HG03354 (cell line): Measurements from ENCODE around the gene MSMO1.
A peak's percentile ranks its signal among the peaks of the same experiment; 100 is the strongest.

Experiments
- ATAC-seq: cut with Tn5 transposase; IDR thresholded peaks from one replicate; pipeline ENCODE4 v1.9.1; 2021; ENCODE audit warnings: mild to moderate bottlenecking; ENCODE audit not compliant: unreplicated experiment, poor library complexity, severe bottlenecking

The MSMO1 gene

DNA sequence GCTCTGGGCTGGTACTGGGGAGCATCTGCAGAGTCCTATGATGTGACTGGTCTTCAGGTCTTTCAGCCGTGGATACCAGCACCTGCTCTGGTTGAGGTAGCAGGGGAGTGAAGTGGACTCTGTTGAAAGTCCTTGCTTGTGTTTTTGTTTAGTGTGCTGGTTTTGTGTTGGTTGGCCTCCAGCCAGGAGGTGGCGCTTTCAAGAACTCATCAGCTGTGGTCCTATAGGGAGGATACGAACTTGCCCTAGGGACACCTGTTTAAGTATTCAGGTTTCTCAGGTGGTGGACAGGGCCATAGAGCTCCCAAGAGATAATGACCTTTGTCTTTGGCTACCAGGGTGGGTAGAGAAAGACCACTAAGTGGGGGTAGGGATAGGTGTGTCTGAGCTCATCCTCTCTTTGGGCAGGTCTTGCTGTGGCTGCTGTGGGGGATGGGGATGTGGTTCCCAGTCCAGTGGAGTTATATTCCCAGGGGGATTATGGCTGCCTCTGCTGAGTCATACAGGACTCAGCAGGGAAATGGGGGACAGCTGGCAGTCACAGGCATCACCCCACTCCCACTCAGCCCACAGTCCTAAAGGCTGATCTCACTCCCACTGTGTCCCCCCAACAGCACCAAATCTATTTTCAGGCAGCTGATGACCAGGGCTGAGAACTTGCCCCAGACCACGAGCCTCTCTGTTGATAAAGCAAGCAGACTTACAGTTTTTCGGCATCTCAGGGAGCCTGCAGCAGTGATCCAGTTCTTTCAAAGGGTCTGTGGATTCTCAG is 24.1 kb downstream of the MSMO1 start:
- ATAC-seq = no peak

DNA sequence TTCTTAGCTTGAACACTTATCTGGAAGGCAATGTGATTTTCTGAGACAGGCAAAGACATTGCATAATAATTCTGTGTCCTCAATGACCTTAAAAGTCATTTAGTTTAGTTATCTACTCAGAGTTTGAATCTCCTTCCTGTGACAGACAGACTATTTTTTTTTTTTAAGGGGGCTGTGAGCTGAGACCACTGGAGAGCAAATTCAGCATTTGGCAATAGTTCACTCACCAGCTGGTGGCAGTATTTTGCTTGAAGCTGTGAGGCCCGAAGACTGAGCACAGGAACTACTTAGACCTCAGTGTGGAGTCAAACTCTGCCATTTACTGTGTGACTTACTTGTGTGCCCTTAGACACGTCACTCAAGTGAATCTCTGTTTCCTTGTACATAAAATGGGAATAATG is 28.4 kb downstream of the MSMO1 start:
- ATAC-seq = peak; percentile 67

DNA sequence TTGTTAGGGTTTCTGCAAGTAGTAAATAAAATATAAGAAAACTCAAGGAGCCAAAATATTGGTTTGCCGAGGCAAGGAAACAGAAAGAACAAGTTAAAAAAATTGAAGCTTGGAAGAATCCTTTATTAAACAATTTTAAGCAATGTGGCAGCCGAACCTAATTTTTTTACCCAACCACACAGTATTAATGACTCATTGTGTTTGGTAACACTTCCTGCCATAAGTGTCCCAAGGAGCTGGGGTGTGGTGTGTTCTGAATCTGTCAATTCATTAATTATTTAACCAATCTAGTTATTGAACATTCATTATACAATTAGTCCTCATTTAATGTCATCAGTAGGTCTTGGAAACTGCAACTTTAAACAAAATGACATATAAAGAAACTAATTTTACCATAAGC is 32.0 kb downstream of the MSMO1 start:
- peak; percentile 62 for ATAC-seq

DNA sequence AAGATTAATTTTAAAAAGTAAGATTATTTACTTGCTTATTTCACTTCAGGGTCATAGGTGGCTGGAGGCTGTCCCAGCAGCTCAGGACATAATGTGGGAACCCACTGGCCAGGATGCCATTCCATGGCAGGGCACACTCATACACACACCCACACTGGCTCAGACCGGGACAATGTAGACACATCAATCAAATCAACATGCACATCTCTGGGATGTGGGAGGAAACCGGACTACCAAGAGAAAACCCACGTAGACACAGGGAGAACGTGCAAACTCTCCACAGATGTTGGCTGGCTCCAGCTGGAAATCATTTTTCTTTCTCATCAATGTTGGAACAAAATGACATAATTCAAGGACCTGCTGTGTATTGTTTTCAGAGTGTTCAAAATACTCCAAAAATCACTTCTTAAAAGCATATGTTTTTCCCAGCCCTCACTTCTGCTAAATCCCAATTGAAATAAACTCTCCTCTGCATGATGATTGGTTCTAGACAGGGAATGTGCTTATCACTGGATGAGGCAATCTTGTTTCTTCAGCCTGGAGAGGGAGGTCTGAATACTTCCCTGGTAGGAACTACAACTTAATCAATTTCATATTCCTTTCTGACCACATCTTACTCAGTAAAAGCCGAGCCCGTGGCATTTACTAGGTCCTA is 32.7 kb downstream of the MSMO1 start:
- ATAC-seq = no peak

DNA sequence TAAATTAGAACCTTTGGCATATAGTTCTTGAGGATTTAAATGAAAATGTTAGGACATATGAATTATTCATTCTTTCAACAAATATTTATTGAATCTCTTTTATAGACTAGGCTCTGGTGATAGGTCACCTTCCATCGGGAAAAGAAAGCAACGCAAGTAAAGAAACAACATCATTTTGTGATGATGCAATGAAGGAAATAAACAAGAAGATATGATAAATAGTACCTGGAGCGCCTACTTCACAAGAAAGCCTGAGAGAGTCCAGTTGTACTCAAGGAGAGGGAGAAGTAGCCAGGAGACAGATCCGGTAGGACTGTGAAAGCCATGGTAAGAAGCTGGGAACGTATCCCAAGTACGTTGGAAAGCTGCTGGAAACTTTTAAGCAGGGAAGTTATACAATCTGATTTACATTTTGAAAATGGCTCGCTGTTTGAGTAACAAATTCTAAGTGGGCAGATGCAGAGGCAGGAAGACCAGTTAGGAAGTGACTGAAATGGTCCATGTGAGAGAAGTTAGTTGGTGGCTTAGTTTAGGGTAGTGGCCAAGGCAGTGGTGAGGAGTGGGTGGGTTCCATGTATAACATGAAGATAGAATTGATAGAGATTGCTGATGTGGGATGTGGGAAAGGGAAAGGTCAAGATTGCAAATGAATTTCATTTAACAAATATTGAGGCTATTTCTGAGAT is 33.7 kb downstream of the MSMO1 start:
- no peak for ATAC-seq

DNA sequence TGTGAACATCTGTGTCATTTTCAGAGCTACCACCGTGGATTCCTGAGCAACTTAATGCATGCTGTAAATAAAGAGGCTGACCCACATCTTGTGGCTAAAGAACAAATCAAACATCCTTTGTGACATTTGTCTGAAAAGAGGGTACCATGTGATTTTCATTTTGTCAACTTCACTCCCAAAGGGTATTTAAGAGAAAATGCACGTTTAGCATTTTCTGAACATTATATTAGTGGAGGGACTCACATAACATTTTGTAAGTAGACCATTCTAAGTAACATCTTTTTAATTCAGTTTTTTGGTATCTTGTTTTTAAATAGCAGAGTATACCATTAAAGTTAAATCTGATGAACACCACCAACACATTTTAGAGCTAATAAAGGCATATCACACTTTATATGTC is 34.3 kb downstream of the MSMO1 start:
- ATAC-seq = no peak

DNA sequence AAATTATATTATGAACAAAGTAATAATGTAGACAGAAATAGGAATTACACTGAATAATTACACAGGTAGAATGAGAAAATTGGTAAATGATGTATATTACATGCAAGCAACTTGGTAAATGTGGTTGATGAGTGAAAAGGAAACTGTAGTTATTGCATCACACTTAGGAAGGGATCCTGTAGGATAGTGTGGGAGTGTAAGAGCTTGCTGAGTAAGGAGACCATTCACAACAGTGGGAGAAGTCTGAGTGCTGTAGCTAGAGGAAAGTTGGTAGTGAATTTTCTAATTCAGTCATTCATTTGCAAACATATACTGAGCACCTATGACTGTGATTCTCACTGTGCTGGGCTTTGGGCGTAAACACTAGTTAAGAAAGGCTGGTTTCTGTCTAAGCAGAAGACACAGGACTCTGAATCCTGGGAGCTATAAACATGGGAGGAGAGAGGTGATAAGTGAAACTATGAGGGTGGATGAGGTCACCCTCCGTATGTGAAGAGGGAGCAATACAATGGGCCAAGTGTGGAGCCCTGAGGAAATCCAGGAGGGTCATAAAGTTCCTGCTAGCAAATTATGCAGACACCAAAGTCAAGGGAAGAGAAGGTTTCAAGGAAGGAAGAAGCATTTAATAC is 37.1 kb downstream of the MSMO1 start:
- no peak for ATAC-seq

DNA sequence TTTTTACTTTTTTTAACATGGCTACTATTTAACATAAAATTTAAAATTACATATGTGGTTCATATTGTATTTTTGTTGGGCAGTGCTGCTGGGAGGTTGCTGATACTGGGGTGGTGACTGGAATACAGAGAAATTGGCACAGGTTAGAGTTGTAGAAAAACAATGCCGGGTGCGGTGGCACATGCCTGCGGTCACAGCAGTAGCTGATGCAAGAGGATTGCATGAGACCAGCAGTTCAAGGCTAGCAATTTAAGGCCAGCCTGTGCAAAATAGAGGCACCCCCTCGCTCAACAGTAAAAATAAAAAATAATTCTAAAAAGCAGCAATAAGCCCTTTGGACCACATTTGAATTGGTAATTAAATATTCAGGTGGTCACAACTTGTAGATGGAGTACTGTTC is 39.6 kb downstream of the MSMO1 start:
- no peak for ATAC-seq

DNA sequence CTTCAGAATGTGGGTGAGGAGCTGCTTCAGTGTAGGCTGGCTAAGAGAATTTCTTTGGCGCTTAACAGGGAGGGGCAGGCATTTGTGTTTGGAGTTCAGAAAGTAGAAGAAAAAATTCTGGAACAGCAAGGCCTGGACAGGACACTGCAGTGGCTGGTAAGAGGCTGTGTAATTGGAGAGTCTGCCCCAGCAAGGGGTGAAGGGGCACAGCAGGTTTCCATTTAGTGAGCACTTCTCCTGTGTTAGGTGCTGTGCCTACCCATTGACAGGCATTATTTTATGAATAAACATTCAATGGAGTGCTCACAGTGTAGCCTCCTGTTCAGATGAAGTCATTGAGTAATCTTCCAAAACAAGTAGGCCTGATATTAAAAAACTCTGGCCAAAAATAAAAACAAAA is 40.6 kb downstream of the MSMO1 start:
- ATAC-seq = no peak

DNA sequence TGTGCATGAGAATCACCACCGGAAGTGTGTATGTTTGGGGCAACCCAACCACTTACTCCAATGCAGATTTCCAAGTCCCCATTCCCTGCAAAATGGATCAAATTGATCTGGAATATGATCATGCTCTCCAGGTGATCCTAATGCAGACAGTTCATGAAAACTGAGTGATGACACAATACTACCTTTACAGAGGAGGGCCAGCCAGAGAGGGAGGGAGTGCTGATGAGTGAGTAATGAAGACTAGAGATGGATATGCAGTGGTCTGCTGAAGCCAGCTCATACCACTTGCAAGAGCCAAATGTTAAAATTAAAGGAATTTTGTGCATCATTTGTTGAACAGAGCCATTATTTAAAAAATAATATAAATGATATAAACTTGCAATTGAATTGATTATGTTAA is 41.1 kb downstream of the MSMO1 start:
- no peak for ATAC-seq

DNA sequence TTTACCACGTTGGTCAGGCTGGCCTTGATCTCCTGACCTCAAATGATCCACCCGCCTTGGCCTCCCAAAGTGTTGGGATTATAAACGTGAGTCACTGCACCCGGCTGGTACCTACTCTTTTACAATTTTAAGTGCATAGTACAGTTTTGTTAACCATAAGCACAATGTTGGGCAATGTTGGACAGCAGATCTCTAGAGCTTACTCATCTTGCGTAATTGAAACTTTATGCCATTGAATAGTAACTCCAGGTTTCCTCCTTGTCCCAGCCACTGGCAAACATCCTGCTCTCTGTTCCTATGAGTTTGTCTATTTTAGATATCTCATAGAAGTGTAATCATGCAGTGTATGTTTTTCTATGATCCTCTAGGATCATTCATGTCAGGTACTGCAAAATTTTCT is 42.1 kb downstream of the MSMO1 start:
- ATAC-seq = no peak

DNA sequence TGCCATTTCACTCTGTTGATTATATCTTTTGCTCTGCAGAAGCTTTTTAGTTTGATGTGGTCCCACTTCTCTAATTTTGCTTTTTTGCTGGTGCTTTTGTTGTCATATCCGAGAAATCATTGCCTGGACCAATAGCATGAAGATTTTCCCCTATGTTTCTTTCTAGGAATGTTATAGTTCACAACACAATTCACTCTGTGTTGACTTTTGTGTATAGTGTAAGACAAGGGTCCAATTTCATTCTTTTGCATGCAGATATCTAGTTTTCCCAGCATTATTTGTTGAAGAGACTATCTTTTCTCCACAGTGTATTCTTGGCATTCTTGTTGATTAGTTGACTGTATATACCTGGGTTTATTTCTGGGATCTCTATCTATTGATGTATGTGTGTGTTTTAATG is 43.1 kb downstream of the MSMO1 start:
- no peak for ATAC-seq

DNA sequence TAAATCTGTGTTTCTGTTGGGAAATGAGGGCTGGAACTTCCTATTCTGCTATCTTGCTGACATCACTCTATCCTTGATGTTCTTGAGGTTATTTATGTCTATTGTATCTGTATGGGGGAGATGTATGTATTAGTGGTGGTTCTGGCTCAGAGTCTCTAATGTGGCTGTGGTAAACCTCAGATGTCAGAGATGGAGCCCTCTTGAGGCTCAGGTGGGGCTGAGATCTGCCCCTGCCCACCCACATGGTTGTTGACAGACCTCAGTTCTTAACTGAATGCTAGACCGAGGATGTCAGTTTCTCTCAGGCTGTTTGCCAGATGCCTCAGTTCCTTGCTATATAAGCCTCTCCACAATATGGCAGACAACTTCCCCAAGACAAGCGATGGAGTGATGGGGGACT is 48.0 kb downstream of the MSMO1 start:
- no peak for ATAC-seq

DNA sequence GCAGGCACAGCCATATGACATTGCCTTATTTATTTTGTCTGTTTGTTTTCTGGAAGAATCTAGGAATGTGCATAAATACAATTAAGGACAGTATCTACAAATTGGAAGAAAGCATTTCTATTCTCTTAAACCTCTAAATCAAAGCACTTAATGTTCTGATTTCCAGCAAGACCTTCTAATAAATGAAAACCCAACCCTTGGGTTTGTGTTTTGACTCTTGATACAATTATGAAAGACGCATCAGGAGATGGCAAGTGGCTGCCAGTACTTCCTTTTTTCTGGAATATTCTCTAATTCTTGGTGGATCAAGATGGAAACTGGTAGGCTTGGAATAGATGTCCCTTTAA is 50.9 kb downstream of the MSMO1 start:
- no peak for ATAC-seq

DNA sequence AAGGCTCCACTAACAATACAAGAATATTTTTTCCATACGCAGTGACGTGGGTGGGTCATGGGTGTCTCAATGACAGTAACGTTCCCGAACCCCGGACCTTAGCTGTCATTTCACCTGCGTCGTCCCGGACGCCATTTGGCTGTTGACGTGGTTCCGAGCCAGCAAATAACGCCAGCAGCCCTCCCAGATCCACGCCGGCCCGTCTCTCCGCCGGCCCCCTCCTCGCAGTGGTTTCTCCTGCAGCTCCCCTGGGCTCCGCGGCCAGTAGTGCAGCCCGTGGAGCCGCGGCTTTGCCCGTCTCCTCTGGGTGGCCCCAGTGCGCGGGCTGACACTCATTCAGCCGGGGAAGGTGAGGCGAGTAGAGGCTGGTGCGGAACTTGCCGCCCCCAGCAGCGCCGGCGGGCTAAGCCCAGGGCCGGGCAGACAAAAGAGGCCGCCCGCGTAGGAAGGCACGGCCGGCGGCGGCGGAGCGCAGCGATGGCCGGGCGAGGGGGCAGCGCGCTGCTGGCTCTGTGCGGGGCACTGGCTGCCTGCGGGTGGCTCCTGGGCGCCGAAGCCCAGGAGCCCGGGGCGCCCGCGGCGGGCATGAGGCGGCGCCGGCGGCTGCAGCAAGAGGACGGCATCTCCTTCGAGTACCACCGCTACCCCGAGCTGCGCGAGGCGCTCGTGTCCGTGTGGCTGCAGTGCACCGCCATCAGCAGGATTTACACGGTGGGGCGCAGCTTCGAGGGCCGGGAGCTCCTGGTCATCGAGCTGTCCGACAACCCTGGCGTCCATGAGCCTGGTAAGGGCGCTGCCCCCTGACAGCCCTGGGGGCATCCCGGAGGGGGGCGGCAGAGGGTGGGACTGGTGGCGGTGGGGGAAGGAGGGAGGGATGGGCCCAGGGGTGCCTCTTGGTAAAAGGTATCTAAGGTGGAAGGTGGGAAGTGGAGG is 51.5 kb downstream of the MSMO1 start, which contains the start of gene CPE:
Gene CPE (plus strand): TSS at position 264 of the 933 bp plus-strand sequence. CDS start 214 bp downstream, at position 478.
- ATAC-seq = peak; percentile 96

DNA sequence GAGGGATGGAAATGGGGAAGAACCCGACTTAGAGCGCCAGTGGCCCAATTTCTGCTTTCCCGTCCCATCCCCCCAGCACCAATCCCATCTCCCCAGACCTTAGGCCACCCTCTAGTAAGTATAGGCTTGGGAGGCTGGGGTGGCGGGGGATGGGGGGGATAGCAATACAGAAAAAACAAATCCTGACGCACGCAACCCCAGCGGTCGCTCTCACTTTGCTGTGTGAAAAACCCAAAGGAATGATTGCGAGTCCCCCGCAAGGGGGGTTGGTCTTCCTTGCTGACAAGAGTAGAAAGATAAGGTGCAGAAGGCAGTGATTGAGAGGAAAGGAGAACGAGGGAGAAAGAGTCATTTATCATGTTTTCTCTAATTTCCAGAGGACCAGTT is 52.2 kb downstream of the MSMO1 start:
- ATAC-seq = no peak

DNA sequence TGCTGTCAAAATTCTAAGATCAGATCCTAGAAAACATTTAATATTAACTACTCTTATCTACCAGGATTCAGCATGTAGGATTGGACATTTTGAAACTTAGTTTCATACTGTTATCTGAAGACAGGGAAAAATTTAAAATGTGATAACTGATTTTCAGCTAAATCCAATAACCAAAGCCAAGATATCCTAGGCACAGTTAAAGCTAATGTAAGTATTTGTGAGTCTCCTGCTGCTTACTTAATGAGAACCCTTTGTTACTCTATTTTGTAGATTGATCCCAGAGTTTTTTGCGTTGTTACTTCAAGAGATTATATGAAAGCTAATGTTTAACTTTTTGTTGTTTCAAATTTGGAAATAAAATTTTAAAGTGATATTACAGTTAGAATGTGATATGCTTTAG is 53.3 kb downstream of the MSMO1 start:
- no peak for ATAC-seq

DNA sequence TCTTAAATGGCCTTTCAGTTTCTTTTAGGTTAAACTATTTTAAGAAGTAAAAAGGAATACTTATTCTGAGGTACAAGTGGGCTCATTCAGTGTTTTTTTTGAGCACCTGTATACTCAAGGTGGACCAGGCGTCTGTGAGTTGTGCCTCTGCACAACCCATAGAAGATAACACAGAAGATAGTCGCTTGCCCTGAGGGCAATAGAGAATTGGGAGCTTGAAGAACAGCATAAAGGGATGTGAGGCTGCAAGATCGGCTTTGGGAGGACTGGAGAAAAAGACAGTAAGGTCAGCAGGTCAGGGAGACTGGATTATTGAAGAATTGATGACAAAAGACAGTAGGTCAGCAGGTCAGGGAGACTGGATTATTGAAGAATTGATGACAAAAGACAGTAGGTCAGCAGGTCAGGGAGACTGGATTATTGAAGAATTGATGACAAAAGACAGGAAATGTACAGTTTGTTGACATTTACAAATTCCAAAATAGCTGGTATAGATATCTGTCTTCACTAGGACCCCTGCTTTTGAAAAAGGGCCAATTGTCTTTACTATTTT is 54.4 kb downstream of the MSMO1 start:
- no peak for ATAC-seq

DNA sequence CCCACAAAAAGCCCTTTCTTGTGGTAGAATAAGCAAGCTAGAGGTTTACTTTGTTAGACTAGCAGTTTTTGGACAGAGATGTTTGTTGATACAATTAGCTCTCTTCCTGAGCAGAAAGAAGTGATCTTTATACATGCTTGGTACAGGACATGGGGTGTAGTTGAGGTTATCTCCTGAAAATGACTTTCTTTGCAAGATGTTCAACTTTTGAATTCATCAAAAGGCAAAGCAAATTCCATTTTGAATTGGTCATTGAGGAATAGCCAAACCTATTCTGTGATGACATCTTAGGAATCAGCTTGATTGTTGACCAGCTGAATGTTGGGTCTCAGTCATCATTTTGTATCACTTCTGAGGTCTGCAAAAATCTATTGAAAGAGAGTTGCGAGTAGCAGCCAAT is 55.2 kb downstream of the MSMO1 start:
- no peak for ATAC-seq
